HG03432 (cell line): Measurements from ENCODE around the gene STON1.
"Not testable (repeated sequence)": the region's sequence is repeated elsewhere in the genome, so short reads cannot be mapped to it uniquely, and the experiment has no call there.

Source experiments
- ATAC-seq: cut with Tn5 transposase; IDR thresholded peaks from one replicate; pipeline ENCODE4 v1.9.1; 2021; ENCODE audit warnings: mild to moderate bottlenecking, moderate library complexity; ENCODE audit not compliant: unreplicated experiment

Gene STON1

DNA sequence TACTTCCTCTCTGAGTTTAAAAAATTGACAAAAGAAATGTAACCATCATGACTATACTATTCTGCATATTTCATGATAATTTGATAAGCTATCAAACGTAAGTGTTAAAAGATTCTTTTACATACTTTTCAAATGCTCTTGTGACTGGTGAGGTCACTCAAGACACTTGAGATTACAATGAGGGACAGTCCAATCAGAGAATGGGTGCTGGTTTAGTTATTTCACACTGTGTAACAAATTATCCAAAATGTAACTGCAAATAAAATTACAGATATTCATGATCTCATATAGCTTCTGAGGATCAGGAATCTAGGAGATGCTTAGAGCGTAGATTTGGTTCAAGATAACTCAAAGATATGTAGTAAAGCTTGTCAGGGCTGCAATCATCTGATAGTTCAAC is 83.3 kb downstream of the STON1 start:
- ATAC-seq: no peak

DNA sequence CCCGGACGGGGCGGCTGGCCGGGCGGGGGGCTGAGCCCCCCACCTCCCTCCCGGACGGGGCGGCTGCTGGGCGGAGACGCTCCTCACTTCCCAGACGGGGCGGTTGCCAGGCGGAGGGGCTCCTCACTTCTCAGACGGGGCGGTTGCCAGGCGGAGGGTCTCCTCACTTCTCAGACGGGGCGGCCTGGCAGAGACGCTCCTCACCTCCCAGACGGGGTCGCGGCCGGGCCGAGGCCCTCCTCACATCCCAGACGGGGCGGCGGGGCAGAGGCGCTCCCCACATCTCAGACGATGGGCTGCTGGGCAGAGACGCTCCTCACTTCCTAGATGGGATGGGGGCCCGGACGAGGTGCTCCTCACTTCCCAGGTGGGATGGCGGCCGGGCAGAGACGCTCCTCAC is 84.6 kb downstream of the STON1 start:
- ATAC-seq: not testable (repeated sequence)

DNA sequence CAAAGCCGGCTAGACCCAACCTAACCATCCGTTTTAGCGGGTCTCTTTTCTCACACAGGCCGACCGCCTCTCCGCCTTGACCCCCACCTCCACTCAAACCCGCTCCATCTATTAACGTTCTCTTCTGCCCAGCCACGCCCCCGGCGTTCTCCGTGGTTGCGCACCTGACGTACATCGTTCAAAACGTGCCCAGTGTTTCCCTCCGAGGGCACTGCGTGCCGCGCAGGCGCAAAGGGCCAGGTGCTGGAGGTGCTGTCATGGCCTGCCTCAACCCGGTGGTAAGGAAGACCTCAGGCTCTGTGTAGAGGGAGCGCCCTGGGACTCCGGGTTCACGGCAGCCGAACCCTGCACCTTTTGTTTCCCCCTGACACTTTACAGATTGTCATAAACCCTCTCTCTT is 87.7 kb downstream of the STON1 start, which contains the start of gene GTF2A1L:
GTF2A1L (plus strand) TSS at position 239 of the 400 bp plus-strand sequence; CDS start at position 258, 19 bp downstream.
- ATAC-seq: no peak

DNA sequence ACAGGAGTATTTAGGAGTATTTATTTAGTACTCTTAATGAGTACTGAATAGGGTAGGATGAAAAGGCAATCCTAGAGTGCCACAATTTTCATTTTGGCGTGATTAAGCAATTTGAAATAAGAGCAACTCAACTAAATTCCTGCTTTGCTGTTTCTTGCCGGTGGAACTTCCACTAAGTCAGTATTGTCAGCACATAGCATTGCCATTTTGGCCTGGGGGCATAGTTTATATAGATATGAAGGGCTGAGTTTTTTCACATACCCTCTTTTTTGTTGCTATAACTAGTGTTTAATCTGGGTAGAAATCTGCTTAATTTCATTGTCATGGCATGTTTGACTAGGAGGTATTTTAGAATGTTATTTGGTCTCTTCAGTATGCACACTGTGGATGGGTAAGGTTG is 89.6 kb downstream of the STON1 start:
- no peak for ATAC-seq

DNA sequence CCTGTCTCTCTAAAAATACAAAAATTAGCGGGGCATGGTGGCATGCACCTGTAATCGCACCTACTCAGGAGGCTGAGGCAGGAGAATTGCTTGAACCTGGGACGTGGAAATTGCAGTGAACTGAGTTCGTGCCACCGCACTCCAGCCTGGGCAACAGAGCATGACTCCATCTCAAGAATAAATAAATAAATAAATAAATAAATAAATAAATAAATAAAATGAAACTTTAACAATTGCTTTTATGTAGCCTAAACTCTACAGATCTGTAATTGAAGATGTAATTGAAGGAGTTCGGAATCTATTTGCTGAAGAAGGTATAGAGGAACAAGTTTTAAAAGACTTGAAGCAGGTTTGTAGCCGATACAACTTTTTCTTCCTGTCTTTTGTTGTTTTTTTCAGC is 90.7 kb downstream of the STON1 start:
- no peak for ATAC-seq

DNA sequence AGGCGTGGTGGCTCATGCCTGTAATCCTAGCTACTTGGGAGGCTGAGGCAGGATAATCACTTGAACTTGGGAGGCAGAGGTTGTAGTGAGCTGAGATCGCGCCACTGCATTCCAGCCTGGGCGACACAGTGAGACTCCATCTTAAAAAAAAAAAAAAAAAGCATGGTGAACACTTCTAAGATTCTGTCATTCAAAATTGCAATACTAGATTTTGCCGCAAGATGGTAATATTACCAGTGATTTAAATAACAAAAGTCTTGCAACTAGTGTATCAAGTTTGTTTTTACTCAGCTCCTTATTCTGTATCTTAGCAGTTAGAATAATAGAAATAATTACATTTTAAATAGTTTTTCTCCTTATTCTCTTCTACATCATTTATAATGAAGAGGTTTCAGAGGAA is 92.7 kb downstream of the STON1 start:
- not testable (repeated sequence) for ATAC-seq

DNA sequence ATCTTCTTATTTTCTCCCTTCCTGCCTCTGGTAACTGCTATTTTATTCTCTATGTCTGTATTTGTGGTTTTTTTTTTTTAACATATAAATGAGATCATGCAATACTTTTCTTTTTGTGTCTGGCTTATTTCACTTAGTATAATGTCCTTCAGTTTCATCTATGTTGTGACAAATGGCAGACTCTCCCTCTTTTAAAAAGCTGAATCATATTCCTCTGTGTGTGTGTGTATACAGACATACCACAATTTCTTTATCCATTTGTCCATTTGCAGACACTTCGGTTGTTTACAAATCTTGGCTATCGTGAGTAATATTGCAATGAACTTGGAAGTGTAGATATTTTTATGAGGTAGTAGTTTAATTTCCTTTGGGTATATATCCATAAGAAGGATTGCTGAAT is 94.7 kb downstream of the STON1 start:
- ATAC-seq: no peak

DNA sequence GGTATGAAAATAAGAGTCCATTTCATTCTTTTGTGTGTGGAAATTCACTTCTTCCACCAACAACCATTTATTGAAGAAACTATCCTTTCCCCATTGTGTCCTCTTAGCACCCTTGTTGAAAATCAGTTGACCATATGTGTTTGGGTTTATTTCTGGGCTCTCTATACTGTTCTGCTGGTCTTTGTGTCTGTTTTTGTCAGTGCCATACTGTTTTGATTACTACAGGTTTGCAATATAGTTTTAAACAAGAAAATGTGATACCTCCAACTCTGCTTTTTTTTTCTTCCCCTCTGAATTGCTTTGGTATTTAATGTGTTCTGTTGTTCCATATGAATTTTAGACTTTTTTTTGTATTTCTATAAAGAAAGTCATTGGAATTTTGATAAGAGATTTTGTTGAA is 96.1 kb downstream of the STON1 start:
- no peak for ATAC-seq

DNA sequence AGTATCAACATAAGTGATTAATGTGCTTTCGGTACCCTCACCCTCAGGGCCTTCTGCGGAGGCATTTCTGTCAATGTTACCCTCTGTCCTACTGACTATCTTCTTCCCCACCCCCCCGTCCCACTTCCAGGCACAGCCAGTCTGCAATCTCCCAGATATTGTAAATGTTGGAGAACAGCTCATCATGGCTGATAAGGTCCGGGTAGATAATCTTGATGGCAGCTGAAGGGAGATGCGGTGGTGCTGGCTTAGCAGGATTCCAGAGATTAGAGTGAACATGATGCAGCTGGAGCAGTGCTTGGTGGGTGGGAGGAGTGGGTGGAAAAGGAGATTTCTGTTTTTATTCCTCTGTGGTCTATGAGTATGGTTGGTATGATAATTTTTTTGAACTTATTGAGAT is 103.2 kb downstream of the STON1 start:
- ATAC-seq: no peak

DNA sequence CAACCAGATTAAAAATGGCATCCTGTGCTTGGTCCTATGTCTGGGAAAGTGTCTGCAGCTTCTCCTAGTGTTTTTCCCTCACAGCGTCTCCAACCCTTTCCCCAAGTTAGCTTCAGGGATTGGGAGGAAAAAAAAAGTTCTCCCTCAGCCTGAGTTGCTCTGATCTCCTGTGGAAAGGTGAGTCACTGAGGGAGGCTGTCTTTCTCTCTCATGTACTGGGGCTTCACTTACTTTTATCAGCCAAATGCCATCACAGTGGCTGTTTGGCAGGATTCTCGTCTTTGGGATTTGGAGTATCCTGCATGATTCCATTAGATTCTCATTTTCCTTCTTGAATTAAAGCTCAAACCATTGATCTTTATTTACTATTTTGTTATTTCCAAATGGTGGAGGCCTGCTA is 105.8 kb downstream of the STON1 start:
- no peak for ATAC-seq

DNA sequence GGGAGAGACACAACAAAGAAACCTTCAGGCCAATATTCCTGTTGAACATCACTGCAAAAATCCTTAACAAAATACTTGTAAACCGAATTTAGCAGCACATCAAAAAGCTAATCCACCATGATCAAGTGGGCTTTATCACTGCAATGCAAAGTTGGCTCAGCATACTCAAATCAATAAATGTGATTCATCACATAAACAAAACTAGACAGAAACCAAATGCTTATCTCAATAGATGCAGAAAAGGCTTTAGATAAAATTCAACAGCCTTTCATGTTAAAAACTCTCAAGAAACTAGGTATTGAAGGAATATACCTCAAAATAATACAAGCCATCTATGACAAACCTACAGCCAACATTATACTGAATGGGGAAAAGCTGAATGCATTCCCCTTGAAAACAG is 108.3 kb downstream of the STON1 start:
- ATAC-seq: no peak
